KMS-11 (cell line): ENCODE measurements around the gene TNNI3K.

Source experiments
- H2AFZ ChIP-seq: fragments of 200-600 bp; sonication (generic); 2 replicates; pipeline ENCODE4 v1.6.1; 2016; ENCODE audit warnings: antibody characterized with exemption, mixed run types, low read depth
- H3K27ac ChIP-seq: fragments of 200-600 bp; sonication (generic); 2 replicates; pipeline ENCODE4 v1.6.1; 2016; ENCODE audit warnings: mild to moderate bottlenecking, mixed run types
- H3K27me3 ChIP-seq: fragments of 200-600 bp; sonication (generic); 2 replicates; pipeline ENCODE4 v1.6.1; 2017; ENCODE audit warnings: mild to moderate bottlenecking, low read depth, mixed run types, moderate library complexity; ENCODE audit not compliant: insufficient read depth
- H3K36me3 ChIP-seq: fragments of 200-600 bp; sonication (generic); 2 replicates; pipeline ENCODE4 v1.6.1; 2017; ENCODE audit warnings: mild to moderate bottlenecking, mixed run types; ENCODE audit not compliant: insufficient read depth
- H3K4me1 ChIP-seq: fragments of 200-600 bp; sonication (generic); 2 replicates; pipeline ENCODE4 v1.6.1; 2016; ENCODE audit warnings: mild to moderate bottlenecking, low read depth, mixed run types; ENCODE audit not compliant: poor library complexity, severe bottlenecking
- H3K4me2 ChIP-seq: fragments of 200-600 bp; sonication (generic); 2 replicates; pipeline ENCODE4 v1.7.0; 2016; ENCODE audit warnings: mild to moderate bottlenecking, mixed run types
- H3K4me3 ChIP-seq: fragments of 200-600 bp; sonication (generic); IDR thresholded peaks from 2 replicates; pipeline ENCODE4 v1.6.1; 2017; ENCODE audit warnings: low read depth, low read length, mixed read lengths; ENCODE audit not compliant: insufficient read depth
- H3K79me2 ChIP-seq: fragments of 200-600 bp; sonication (generic); 2 replicates; pipeline ENCODE4 v1.6.1; 2016; ENCODE audit warnings: low read depth, mixed run types; ENCODE audit not compliant: insufficient read depth
- H3K9ac ChIP-seq: fragments of 200-600 bp; sonication (generic); 2 replicates; pipeline ENCODE4 v1.6.1; 2016; ENCODE audit warnings: mild to moderate bottlenecking, mixed run types
- H4K20me1 ChIP-seq: fragments of 200-600 bp; sonication (generic); 2 replicates; pipeline ENCODE4 v1.6.1; 2016; ENCODE audit warnings: mild to moderate bottlenecking, mixed run types; ENCODE audit not compliant: insufficient read depth
- TF ChIP-seq, protein P1 (sequence below): fragments of 200-600 bp; sonication (generic); conservative IDR thresholded peaks from 2 replicates; pipeline ENCODE4 v1.6.1; 2017; ENCODE audit warnings: low read depth, mild to moderate bottlenecking, antibody characterized with exemption, low read length, moderate library complexity, mixed read lengths

The TNNI3K gene

GRCh38 chr1:74457253-74457652 is 222.1 kb downstream of the TNNI3K start:
- no peak overlapping the region for H3K9ac ChIP-seq
- no peak overlapping the region for H3K27ac ChIP-seq
- no peaks in the 10 kb centered on the region for H3K27me3 ChIP-seq
- H3K4me1 ChIP-seq = no peaks in the 10 kb centered on the region
- TF ChIP-seq, protein P1, sequence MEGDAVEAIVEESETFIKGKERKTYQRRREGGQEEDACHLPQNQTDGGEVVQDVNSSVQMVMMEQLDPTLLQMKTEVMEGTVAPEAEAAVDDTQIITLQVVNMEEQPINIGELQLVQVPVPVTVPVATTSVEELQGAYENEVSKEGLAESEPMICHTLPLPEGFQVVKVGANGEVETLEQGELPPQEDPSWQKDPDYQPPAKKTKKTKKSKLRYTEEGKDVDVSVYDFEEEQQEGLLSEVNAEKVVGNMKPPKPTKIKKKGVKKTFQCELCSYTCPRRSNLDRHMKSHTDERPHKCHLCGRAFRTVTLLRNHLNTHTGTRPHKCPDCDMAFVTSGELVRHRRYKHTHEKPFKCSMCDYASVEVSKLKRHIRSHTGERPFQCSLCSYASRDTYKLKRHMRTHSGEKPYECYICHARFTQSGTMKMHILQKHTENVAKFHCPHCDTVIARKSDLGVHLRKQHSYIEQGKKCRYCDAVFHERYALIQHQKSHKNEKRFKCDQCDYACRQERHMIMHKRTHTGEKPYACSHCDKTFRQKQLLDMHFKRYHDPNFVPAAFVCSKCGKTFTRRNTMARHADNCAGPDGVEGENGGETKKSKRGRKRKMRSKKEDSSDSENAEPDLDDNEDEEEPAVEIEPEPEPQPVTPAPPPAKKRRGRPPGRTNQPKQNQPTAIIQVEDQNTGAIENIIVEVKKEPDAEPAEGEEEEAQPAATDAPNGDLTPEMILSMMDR = no peak
- H2AFZ ChIP-seq = no peak overlapping the region
- H3K4me3 ChIP-seq = no peak overlapping the region
- no peaks in the 10 kb centered on the region for H4K20me1 ChIP-seq
- H3K4me2 ChIP-seq = no peak overlapping the region
- no peaks in the 10 kb centered on the region for H3K36me3 ChIP-seq
- no peaks in the 10 kb centered on the region for H3K79me2 ChIP-seq

GRCh38 chr1:74463333-74463988 is 228.3 kb downstream of the TNNI3K start:
- no peaks in the 10 kb centered on the region for H4K20me1 ChIP-seq
- TF ChIP-seq, protein P1 = no peak
- no peak overlapping the region for H2AFZ ChIP-seq
- no peak overlapping the region for H3K4me2 ChIP-seq
- H3K27me3 ChIP-seq = no peaks in the 10 kb centered on the region
- no peak overlapping the region for H3K9ac ChIP-seq
- no peaks in the 10 kb centered on the region for H3K36me3 ChIP-seq
- no peaks in the 10 kb centered on the region for H3K79me2 ChIP-seq
- H3K4me1 ChIP-seq = no peaks in the 10 kb centered on the region
- no peak overlapping the region for H3K27ac ChIP-seq
- no peak overlapping the region for H3K4me3 ChIP-seq

- no peak overlapping the region for H3K9ac ChIP-seq
- no peak overlapping the region for H3K27ac ChIP-seq
- no peaks in the 10 kb centered on the region for H3K27me3 ChIP-seq
- no peaks in the 10 kb centered on the region for H4K20me1 ChIP-seq
- H3K4me1 ChIP-seq = no peaks in the 10 kb centered on the region
- no peak overlapping the region for H3K4me2 ChIP-seq
- no peak overlapping the region for H2AFZ ChIP-seq
- H3K79me2 ChIP-seq = no peaks in the 10 kb centered on the region
- no peak overlapping the region for H3K4me3 ChIP-seq
- TF ChIP-seq, protein P1 = no peak
- no peaks in the 10 kb centered on the region for H3K36me3 ChIP-seq
Measured at GRCh38 chr1:74464037-74464436, 228.8 kb downstream of the TNNI3K start.

GRCh38 chr1:74465193-74465681 is 230.1 kb downstream of the TNNI3K start:
- H3K79me2 ChIP-seq = no peaks in the 10 kb centered on the region
- no peak overlapping the region for H3K4me3 ChIP-seq
- TF ChIP-seq, protein P1 = no peak
- H3K27me3 ChIP-seq = no peaks in the 10 kb centered on the region
- no peak overlapping the region for H2AFZ ChIP-seq
- H3K27ac ChIP-seq = no peak overlapping the region
- no peak overlapping the region for H3K9ac ChIP-seq
- H3K4me2 ChIP-seq = no peak overlapping the region
- H3K36me3 ChIP-seq = no peaks in the 10 kb centered on the region
- no peaks in the 10 kb centered on the region for H3K4me1 ChIP-seq
- H4K20me1 ChIP-seq = no peaks in the 10 kb centered on the region
